ENCODE results near the gene KLHL36.
A peak's percentile ranks its signal among the peaks of the same experiment; 100 is the strongest.

The KLHL36 gene

GRCh38 chr16:84648595-84649510, 542 bp downstream of the KLHL36 start:
- DNase-seq, result no peak

DNA sequence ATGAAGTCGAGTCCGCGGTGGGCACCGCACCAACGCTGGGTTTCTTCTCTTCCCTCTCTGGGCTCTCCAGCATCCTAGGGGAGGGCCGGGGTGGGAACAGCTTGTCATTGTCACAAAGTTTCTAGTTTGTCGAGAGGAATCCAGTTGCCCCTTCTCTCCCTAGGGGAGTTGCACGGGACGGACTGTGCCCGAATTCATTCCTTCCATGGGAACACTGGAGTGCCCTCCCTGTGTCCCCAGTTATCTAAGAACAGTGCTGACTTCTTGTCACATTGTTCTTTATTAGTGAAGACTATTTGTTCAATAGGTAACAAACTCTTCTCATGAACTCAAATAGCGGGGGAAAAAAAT, 1.2 kb downstream of the KLHL36 start:
- DNase-seq, result no peak

DNA sequence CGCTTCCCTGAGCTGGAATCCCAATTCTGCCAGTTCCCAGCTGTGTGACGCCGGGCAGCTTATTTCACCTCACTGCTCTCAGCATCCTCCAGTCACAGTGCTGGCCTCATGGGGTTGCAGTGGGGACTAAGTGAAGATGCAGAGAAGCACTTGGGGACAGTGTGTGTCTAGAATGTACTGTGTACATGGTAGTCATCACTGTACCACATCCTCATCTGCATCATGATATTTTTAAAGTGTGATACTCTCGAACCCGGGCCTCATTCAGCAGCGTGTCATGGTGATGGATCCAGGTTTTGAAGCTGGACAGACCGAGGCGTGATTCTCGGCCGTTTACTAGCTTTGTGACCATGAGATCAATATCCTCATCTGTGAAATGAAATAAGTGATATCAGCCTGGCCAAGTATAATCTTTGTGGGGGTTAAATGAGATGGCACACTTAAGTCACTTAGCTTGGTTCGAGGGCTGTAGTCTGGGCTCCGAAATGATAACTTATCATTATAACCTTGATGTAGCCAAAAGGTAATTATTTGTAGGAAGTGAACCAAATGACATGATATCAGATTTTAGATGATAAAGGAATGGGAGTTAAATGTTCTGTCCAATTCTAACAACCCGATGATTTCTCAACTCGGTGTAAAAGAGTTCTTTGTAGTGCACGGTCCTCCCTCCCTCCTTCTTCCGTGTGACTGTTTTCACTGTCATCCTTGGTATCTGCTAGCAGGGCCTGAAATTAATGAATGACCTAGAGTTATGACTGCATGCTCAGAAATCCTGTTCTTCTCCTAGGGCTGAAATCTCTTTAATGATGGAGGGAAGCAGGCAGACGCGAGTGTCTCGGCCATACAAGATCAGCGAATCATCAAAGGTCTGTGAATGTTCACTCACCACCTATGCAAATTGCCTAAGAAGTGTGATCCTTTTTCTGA, 2.0 kb downstream of the KLHL36 start:
- no peak for DNase-seq

GRCh38 chr16:84652566-84652965, 4.3 kb downstream of the KLHL36 start:
- no peak for DNase-seq

DNA sequence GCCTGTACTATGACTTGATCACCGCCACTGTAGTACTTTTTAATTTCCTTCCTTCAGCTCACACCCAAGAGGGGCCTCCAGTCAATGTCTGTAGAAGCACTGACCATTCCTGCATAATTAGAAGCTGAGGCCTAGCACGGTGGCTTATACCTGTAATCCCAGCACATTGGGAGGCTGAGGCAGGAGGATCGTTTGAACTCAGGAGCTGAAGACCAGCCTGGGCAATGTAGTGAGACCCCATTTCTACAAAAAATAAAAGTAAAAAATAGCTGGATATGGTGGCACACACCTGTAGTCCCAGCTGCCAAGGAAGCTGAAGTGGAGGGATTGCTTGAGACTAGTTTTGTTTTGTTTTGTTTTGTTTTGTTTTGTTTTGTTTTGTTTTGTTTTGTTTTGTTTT, 5.9 kb downstream of the KLHL36 start:
- DNase-seq, result no peak

- DNase-seq, result no peak
These were observed 6.7 kb downstream of the KLHL36 start for GRCh38 chr16:84654998-84655397.

GRCh38 chr16:84656649-84657048, 8.3 kb downstream of the KLHL36 start:
- DNase-seq, result no peak

- no peak for DNase-seq
These were observed 9.0 kb downstream of the KLHL36 start for GRCh38 chr16:84657229-84657837.

DNA sequence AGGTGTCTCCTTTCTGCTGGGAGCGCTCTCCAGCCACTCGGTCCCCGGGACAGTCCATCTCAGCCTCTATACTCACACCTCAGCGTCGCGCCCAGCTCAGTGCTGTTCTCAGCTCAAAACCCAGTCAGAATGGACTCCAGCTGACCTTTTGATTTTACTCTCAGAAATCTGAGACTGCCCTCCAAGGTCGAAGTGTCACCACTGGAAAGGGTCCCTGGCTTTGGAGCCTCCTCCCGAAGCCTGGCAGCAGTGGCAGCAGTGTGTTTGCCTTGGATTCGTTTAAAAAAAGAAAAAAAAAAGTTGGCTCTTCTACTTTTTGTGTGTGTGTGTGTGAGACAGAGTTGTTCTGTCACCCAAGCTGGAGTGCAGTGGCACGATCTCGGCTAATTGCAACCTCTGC, 10.4 kb downstream of the KLHL36 start:
- DNase-seq, result no peak

- no peak for DNase-seq
These were observed 11.5 kb downstream of the KLHL36 start for GRCh38 chr16:84659656-84660300.

- DNase-seq, result no peak
These were observed 12.7 kb downstream of the KLHL36 start for GRCh38 chr16:84660973-84661372.

- DNase-seq, result no peak
These were observed 13.2 kb downstream of the KLHL36 start for GRCh38 chr16:84661418-84662060.

DNA sequence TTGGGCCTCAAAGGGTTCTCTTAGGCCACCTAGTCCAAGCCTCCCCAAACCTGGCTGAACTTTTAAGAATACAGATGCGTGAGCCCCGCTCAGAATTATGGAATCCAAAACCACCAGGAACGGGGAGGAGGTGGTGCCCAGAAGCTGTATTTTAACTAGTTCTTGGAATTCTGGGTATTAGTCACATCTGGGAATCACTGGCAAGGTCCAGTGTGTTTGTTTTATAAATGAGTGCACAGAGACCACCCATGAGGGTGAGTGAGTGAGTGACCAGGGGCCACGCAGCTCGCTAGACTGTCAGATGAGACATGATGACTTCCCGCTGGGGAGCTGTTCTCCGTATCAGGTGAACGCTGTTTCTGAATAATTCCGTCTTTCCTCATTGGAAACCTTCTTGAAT, 14.2 kb downstream of the KLHL36 start:
- DNase-seq, result no peak

DNA sequence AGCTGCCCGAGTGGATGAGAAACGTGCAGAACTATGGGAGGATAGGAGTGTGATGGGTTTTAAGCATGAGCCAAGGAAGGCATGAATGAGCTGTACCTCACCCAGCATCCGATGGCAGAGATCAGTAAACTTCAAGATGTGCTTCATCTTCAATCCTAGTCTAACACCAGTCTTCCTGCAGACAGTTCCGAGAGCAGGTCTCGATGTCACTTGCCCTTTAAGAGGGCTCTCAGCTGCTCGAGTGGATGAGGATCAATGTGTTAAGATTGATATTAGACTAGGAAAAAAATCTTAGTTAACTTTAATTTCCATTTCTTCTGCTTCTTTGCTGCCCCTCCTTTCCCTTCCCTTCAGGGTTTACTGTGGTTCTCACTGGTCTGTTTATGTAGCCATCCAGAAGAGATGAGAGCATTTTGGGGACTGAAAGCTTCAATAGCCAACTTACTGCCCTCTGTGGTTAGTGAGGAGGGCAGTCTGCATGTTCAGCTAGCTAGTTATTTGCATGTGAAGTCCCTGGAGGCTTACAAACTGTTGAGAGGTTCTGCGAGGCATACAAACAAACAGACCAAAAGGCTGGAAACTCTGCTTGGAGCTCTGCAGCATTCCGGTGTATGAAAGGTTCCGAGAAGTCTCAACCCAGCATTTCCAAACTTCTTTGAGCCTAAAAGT, 15.3 kb downstream of the KLHL36 start:
- DNase-seq, result no peak

DNA sequence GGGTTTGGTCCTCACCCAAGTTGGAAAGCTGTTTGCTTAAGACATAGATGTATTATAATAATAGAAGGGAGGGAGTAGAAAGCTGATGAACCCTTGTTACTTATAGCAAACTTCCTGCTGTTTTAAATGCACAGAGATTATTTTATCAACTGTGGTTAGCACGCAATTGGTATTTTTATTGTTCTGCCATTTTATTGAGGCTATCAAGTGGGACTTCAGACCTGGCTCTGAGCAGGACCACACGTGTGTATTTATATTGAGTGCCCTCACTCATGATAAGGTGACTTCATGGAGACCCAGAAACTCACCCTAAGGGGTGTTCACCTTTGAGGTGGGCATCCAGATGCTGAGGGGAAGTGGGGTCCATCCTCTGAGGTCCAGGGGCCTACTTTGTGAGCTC, 17.0 kb downstream of the KLHL36 start:
- no peak for DNase-seq

DNA sequence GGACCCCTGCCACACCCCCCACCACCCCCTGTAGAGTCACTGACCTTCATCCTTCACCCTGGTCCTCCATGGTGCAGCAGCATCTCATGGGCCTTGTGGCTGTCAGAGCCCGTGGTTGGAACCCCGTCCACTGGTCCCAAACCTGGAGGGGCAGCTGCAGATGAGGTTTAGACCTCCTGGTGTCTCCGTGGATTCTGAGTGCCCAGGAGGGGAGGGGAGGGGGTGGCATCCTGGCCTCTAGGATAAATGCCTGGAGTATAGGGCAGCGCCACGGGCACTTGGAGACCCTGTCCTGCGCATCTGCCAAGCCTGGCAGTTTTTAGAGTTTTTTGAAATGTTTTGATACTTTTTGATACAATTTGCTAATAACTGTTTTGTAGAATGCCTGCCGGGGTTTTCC, 17.5 kb downstream of the KLHL36 start:
- no peak for DNase-seq

GRCh38 chr16:84667600-84668309, 19.4 kb downstream of the KLHL36 start:
- no peak for DNase-seq

- DNase-seq, result no peak
These were observed 21.8 kb downstream of the KLHL36 start for GRCh38 chr16:84670063-84670462.

DNA sequence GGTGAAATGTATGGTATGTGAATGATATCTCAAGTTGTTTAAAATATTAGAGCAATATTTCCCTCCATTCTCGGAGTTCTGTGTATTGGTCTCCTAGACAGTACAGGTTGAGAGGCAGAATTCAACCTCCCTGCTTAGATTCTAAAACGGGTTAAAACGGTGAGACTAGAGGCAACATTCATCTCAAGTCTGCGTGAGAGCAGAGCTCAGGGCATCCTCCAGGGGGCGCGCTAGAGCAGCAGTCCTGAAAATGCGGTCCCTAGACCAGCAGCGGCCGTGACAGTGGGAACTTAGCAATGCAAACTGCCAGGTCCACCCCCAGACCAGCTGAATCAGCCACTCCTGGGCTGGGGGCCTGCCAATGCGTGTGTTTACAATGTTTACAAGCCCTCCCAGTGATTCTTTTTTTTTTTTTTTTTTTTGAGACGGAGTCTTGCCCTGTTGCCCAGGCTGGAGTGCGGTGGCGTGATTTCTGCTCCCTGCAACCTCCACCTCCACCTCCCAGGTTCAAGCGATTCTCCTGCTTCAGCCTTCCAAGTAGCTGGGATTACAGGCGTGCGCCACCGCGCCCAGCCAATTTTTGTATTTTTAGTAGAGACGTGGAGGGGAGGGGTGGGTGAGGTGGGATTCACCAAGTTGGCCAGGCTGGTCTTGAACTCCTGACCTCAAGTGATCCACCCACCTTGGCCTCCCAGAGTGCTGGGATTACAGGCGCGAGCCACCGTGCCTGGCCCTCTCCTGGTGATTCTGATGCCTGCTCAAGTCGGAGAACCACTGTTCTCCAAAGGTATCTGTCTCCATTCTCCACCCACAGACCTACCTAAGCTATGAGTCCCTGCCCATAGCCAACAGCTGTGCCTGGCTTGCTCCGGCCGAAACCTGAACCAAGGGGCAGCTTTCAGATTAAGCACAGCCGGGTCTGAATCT, 24.2 kb downstream of the KLHL36 start:
- DNase-seq, result peak; percentile 22

- no peak for DNase-seq
These were observed 24.9 kb downstream of the KLHL36 start for GRCh38 chr16:84673203-84673535.

Data from NCI-H2029 treated with DMSO at 0.1 percent for 48 hours (cell line).